ENCODE results near the gene CCNL2.
"Not testable (repeated sequence)": the region's sequence is repeated elsewhere in the genome, so short reads cannot be mapped to it uniquely, and the experiment has no call there.

The CCNL2 gene

GRCh38 chr1:1399872-1400575, 889 bp upstream of the CCNL2 start:
- no peak for DNase-seq (ENCODE audit: low read depth in 2 of 2, low spot score in 1 of 2)

DNA sequence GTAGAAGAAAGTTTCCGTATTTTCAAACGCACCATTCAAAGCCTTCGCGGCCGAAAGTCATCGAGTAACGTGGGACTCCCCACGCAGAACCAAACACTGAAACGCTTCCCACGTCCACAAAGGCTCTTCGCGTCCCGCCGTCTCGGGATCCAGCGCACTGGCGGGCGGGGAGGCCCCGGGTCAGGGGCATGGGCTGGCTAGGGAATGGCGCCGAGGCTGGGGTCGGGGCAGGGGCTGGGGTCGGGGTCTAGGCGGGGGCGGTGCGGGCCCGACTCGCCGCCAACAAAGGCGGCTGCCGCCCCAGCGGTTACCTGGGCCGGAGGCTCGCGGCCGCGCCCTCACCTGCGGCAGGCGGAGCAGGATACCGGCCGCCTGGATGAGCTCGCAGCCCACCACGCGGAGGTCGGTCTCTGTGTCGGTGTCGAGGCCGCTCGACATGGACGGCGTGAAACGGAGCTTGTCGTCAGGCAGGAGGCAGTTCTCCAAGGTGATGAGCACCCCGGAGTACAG, 403 bp downstream of the CCNL2 start:
- DNase-seq (ENCODE audit: low read depth in 2 of 2, low spot score in 1 of 2) = no peak

DNA sequence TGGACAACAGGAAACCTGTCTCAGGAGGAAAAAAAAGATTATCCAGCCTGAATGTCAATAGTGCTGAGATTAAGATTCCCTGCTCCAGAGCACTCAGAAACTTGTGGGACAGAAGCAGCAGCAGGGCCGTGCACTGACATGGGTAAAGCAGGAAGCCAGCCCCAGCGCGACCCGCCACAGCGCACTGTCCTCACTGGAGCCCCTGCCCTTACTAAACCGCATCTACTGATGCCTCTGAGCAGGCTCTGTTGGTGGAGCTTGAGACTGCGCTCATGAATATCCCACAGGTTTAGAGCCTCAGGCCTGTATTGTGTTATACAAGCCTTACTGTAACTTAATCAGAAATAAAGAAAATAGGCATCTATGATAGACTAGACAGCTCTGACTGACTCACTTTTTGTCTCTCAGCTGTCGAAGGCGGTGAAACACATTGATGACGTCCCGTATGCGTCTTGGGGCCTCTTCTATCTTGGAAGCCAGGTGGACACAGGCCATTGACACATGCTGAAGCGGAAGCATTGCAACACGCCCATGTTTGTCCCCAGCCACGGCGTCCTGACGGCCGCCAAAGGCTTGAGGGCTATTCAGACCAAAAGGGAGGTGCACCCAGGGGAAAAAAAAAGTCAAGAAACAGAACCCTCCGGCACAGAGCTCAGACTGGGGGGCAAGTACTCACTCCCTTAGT, 1.2 kb downstream of the CCNL2 start:
- no peak for DNase-seq (ENCODE audit: low read depth in 2 of 2, low spot score in 1 of 2)

DNA sequence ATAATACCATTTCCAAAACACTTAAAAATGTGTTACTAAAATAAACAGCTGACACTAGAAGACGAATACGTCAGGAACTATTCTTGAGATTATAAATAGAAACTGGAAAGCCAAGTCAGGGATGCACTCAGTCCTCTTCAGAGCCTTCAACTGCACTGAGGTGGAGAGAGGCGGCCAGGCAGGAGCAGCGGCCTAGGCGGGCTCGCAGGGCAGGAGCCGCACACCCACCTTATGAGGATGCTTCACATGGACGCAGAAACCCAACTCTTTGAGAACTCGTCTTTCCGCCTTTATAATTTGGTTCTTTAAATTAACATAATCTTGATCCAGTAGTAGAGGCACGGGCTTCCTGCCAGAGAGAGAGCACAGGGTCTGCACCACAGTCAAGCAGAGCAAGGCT, 4.0 kb downstream of the CCNL2 start:
- no peak for DNase-seq (ENCODE audit: low read depth in 2 of 2, low spot score in 1 of 2)

DNA sequence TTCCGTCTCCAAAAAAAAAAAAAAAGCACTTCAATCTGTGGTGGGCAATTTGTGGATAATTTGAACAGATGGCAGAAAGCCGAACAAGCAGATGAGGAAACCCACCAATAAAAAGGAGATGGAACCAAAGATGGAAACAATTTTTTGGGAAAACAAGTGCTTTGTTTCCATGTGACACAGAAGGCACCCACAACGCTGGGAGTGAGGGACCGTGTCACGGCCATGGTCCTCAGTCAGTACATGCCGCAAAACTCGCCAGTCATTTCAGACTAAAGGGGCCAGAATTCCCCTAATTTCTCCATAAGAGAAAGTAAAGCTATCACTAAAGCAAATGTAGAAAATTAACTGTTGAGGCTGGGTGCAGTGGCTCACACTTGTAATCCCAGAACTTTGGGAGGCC, 5.0 kb downstream of the CCNL2 start:
- DNase-seq (ENCODE audit: low read depth in 2 of 2, low spot score in 1 of 2) = no peak

GRCh38 chr1:1393428-1393827, 5.7 kb downstream of the CCNL2 start:
- no peak for DNase-seq (ENCODE audit: low read depth in 2 of 2, low spot score in 1 of 2)

GRCh38 chr1:1393014-1393413, 6.1 kb downstream of the CCNL2 start:
- no peak for DNase-seq (ENCODE audit: low read depth in 2 of 2, low spot score in 1 of 2)

GRCh38 chr1:1391225-1391624, 7.9 kb downstream of the CCNL2 start:
- no peak for DNase-seq (ENCODE audit: low read depth in 2 of 2, low spot score in 1 of 2)

DNA sequence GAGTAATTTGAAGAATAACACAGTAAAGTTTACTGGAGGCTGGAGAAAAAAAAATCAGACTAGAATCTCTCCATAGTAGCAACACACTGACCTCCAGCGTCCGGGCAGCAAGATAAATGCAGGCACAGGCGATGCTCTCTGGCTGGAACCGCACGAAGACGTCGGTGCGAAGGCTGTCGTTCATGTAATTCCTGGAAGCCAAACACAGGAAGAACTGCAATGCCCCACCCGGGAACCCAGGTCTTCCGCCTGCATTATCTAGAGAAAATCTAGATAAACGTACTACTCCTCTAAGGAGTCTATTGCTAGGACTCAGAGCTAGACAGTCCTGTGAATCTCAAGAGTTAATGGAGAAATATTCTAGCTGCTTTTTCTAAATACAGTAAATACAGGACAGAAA, 8.5 kb downstream of the CCNL2 start:
- DNase-seq (ENCODE audit: low read depth in 2 of 2, low spot score in 1 of 2) = no peak

- no peak for DNase-seq (ENCODE audit: low read depth in 2 of 2, low spot score in 1 of 2)
Observed at GRCh38 chr1:1388078-1388472, 11.1 kb downstream of the CCNL2 start.

GRCh38 chr1:1387098-1388077, 11.7 kb downstream of the CCNL2 start:
- no peak for DNase-seq (ENCODE audit: low read depth in 2 of 2, low spot score in 1 of 2)

GRCh38 chr1:1385931-1386330, 13.2 kb downstream of the CCNL2 start:
- DNase-seq (ENCODE audit: low read depth in 2 of 2, low spot score in 1 of 2) = no peak

DNA sequence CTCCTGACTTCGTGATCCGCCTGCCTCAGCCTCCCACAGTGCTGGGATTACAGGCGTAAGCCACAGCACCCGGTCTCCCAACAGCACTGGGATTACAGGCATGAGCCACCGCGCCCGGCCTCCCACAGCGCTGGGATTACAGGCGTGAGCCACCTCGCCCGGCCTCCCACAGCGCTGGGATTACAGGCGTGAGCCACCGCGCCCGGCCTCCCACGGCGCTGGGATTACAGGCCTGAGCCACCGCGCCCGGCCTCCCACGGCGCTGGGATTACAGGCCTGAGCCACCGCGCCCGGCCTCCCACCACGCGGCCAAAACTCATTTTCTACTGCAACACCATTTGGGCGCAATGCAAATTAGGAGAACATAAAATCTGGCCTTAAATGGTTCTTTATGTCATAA, 13.8 kb downstream of the CCNL2 start:
- DNase-seq (ENCODE audit: low read depth in 2 of 2, low spot score in 1 of 2) = not testable (repeated sequence)

DNA sequence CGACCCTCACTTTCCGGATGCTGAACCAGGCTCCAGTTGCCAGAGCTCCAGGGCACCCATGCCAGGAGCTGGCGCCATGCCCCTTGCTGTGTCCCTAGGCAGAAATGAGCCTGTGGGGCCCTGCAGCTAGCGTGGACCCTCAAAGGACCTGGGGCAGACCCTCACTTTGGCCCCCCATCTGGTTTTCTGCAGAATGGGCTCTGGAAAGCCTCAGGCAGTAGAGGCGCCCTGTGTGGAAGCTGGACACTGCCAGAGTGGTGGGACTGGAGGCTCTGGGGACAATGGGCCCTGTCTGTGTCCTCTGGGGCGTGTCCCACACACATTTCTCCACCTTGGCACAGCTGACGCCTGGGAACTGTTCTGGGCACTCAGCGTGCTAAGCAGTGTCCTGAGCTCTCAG, 17.8 kb downstream of the CCNL2 start:
- DNase-seq (ENCODE audit: low read depth in 2 of 2, low spot score in 1 of 2) = no peak

DNA sequence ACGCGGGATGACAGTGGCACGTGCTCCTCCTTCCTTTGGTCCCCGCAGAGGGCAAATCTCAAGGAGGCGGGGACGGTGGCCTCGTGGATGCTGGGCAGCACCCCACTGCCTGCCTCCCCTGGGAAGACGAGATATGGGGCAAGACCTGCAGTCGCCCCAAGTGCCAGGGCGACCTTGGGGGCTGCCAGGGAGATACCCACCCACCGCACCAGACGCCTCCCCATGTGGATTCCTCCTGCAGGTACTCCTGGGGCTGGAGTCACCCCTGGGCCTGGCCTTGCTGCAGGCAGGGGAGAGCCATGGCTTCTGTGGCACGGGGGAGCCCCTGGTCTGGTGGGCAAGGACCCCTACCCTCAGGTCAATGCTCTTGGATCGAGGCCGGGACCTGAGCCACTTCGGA, 18.3 kb downstream of the CCNL2 start:
- DNase-seq (ENCODE audit: low read depth in 2 of 2, low spot score in 1 of 2) = no peak

GRCh38 chr1:1377540-1378205, 21.5 kb downstream of the CCNL2 start:
- DNase-seq (ENCODE audit: low read depth in 2 of 2, low spot score in 1 of 2) = no peak

DNA sequence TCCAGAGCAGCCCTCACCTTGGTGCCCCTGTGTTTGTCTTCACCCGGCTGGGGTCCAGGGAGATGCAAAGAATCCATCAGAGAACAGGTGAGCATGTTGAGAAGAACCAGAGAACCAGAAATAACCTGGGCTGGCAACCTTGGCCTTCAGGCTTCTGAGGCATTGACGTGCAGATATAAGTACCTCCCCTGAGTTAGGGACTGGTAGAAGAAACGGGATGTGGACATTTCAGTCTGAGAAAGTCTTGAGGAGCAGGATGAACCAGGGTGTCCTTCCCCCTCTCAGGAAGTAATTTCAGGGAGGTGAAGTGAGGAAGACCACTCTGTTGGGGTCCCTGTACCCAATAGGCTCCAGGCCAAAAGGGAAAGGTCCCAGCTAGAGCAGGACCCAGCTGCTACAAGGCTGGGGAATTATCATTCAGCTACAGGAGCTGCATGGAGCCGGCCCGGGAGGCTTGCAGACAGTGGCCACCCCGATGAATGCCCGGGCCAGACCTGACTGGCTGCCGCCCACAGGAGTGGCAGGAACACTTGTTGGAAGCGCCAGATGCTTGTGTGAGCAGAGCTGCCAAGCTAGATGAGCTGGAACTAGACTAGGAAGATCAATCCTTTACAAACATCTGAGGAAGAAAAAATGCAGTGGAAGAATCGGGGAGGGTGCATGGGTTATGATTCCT, 22.4 kb downstream of the CCNL2 start:
- DNase-seq (ENCODE audit: low read depth in 2 of 2, low spot score in 1 of 2) = no peak

DNA sequence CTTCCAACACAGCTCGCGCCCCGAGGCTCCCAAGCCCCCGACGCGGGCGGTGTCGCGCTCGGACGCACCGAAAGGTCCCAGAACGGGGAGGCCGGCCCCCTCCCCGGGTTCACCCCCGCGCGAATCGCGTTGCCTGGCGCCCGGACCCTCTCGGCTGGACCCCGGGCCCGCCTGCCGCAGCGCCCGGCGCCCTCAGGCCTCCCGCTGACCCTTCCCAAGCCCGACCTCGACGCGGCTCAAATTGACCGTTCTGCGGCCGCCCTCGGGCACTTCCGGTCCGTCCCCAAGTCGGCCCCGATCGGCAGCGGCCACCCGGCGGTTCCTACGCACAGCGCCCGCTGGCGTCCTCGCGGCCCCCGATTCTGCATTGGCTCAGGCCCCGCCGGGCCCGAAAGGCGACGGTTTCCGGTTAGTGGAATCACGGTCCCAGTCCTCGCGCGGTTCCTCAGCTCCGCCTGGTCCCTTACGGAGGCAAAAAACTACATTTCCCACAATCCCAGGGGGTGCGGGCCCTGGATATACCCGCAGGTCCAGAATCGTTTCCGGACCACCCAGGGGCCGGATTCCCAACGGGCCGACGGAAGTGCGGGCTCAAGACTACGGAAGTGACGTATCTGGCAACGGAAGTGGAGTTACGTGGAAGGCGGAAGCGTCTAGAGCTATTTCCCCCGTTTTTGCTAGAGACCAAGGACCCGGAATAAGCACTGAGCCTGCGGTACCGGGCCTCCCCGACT, 24.0 kb downstream of the CCNL2 start, which contains the start of gene AURKAIP1:
AURKAIP1 (minus strand) TSS at position 279 of the 734 bp plus-strand sequence. CDS start 451 bp downstream, outside the sequence.
- peak; percentile 85 to 88 for DNase-seq (ENCODE audit: low read depth in 2 of 2, low spot score in 1 of 2)

DNA sequence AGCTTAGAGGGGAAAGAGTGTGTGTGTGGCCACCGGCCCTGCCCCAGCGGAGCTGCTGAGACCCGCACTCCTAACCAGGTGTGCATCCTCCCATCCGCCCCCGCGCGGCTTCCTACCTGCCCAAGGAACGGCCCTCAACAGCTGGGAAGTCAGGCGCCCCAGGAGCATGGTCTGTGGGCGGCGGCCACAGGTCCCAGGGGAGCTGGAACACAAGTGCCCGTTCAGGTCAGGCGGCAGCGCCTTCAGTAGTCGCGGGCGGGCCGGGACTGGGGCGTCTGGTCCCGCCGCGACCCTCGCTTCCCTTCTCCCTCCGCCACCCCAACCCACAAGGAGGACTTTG, 24.6 kb downstream of the CCNL2 start:
- no peak for DNase-seq (ENCODE audit: low read depth in 2 of 2, low spot score in 1 of 2)

Measured in stimulated activated CD8-positive, alpha-beta memory T cell treated with anti-CD3 and anti-CD28 coated beads, Interleukin-4, amount 100 ng/mL, for 1 hour (primary cell).